Measurements from ENCODE around the gene ZNF408.

GRCh38 chr11:46712874-46713576 is 12.2 kb downstream of the ZNF408 start:
- TF ChIP-seq CTCF (IDR thresholded peaks at IDR 0.05; ENCODE audit: extremely low read depth in 1 of 2, insufficient read depth in 1 of 2, low read depth in 1 of 2, low read length in 2 of 2) (no peak), POLR2A (IDR thresholded peaks at IDR 0.05; ENCODE audit: low read depth, low read length) (no peak), POLR2AphosphoS5 (IDR thresholded peaks at IDR 0.05; ENCODE audit: insufficient read depth, low read depth, low read length) (no peak), JUN (IDR thresholded peaks at IDR 0.05; ENCODE audit: borderline replicate concordance, insufficient read depth, insufficient read length, low read depth) (no peak)

Measured in endothelial cell of umbilical vein (primary cell).